Measurements from ENCODE around the gene TCIRG1.
A peak's percentile ranks its signal among the peaks of the same experiment; 100 is the strongest.

Gene TCIRG1

GRCh38 chr11:67999704-68000103 lies 39.1 kb upstream of the TCIRG1 start:
- TF ChIP-seq CTCF (IDR thresholded peaks at IDR 0.05; ENCODE audit: insufficient read depth, low read length, poor library complexity, severe bottlenecking): no peak
- no peaks in the 10 kb centered on the region for H3K27me3 ChIP-seq (replicated peaks; ENCODE audit: control insufficient read depth, insufficient read depth, low read length)
- DNase-seq (ENCODE audit: extremely low read depth, insufficient read length): no peak
- H3K4me3 ChIP-seq (replicated peaks; ENCODE audit: low read depth, low read length): no peak overlapping the region
- H3K36me3 ChIP-seq (ENCODE audit: control insufficient read depth, insufficient read depth, low read length): peaks cover 14% of the 10 kb centered on the region

- DNase-seq (ENCODE audit: extremely low read depth, insufficient read length): peak; percentile 70
- Histone ChIP-seq H3K36me3 (ENCODE audit: control insufficient read depth, insufficient read depth, low read length) (peaks cover 5% of the 10 kb centered on the region), H3K27me3 (replicated peaks; ENCODE audit: control insufficient read depth, insufficient read depth, low read length) (no peaks in the 10 kb centered on the region), H3K4me3 (replicated peaks; ENCODE audit: low read depth, low read length) (peak overlapping the region; percentile 67)
- no peak for TF ChIP-seq CTCF (IDR thresholded peaks at IDR 0.05; ENCODE audit: insufficient read depth, low read length, poor library complexity, severe bottlenecking)
These were observed 36.3 kb upstream of the TCIRG1 start for GRCh38 chr11:68002575-68002937.

- peak; percentile 74 for DNase-seq (ENCODE audit: extremely low read depth, insufficient read length)
- peak overlapping the region; percentile 67 for H3K4me3 ChIP-seq (replicated peaks; ENCODE audit: low read depth, low read length)
- H3K36me3 ChIP-seq (ENCODE audit: control insufficient read depth, insufficient read depth, low read length): peaks cover 2% of the 10 kb centered on the region
- no peaks in the 10 kb centered on the region for H3K27me3 ChIP-seq (replicated peaks; ENCODE audit: control insufficient read depth, insufficient read depth, low read length)
- TF ChIP-seq CTCF (IDR thresholded peaks at IDR 0.05; ENCODE audit: insufficient read depth, low read length, poor library complexity, severe bottlenecking): no peak
These were observed 35.6 kb upstream of the TCIRG1 start for GRCh38 chr11:68002938-68003845.

GRCh38 chr11:68003846-68004550 lies 34.8 kb upstream of the TCIRG1 start, which contains the start of gene UNC93B1:
Gene UNC93B1 (minus strand): TSS chr11:68004097. CDS start chr11:68004043, 54 bp downstream.
- Histone ChIP-seq H3K36me3 (ENCODE audit: control insufficient read depth, insufficient read depth, low read length) (peaks cover 2% of the 10 kb centered on the region), H3K27me3 (replicated peaks; ENCODE audit: control insufficient read depth, insufficient read depth, low read length) (no peaks in the 10 kb centered on the region), H3K4me3 (replicated peaks; ENCODE audit: low read depth, low read length) (peak within 1 kb of the TSS; percentile 67)
- no peak for TF ChIP-seq CTCF (IDR thresholded peaks at IDR 0.05; ENCODE audit: insufficient read depth, low read length, poor library complexity, severe bottlenecking)
- peak; percentile 93 for DNase-seq (ENCODE audit: extremely low read depth, insufficient read length)

- DNase-seq (ENCODE audit: extremely low read depth, insufficient read length): no peak
- TF ChIP-seq CTCF (IDR thresholded peaks at IDR 0.05; ENCODE audit: insufficient read depth, low read length, poor library complexity, severe bottlenecking): no peak
- Histone ChIP-seq H3K4me3 (replicated peaks; ENCODE audit: low read depth, low read length) (peak overlapping the region; percentile 67), H3K27me3 (replicated peaks; ENCODE audit: control insufficient read depth, insufficient read depth, low read length) (no peaks in the 10 kb centered on the region), H3K36me3 (ENCODE audit: control insufficient read depth, insufficient read depth, low read length) (no peaks in the 10 kb centered on the region; the same call in 1 of the 2 replicates)
These were observed 34.1 kb upstream of the TCIRG1 start for GRCh38 chr11:68004551-68005335.

All from GM06990 (cell line).